GM19324 (cell line): ENCODE measurements around the gene FHIT.

ENCODE experiments used
- ATAC-seq: cut with Tn5 transposase; IDR thresholded peaks from one replicate; pipeline ENCODE4 v1.9.1; 2021; ENCODE audit warnings: mild to moderate bottlenecking, moderate library complexity; ENCODE audit not compliant: unreplicated experiment, low FRiP score

FHIT gene

GRCh38 chr3:59895972-59896371 lies 1355.3 kb downstream of the FHIT start:
- ATAC-seq = no peak

- no peak for ATAC-seq
These were observed 1356.7 kb downstream of the FHIT start for GRCh38 chr3:59894425-59895121.

GRCh38 chr3:59890639-59891038 lies 1360.6 kb downstream of the FHIT start:
- ATAC-seq = no peak

- ATAC-seq = no peak
These were observed 1364.5 kb downstream of the FHIT start for GRCh38 chr3:59886790-59887189.

- ATAC-seq = no peak
These were observed 1365.3 kb downstream of the FHIT start for GRCh38 chr3:59885899-59886400.

GRCh38 chr3:59885101-59885500 lies 1366.2 kb downstream of the FHIT start:
- ATAC-seq = no peak

GRCh38 chr3:59884409-59884808 lies 1366.8 kb downstream of the FHIT start:
- no peak for ATAC-seq

- no peak for ATAC-seq
These were observed 1368.5 kb downstream of the FHIT start for GRCh38 chr3:59882746-59883145.

GRCh38 chr3:59880717-59881116 lies 1370.5 kb downstream of the FHIT start:
- ATAC-seq = no peak

GRCh38 chr3:59879031-59879581 lies 1372.1 kb downstream of the FHIT start:
- ATAC-seq = no peak

- no peak for ATAC-seq
These were observed 1373.2 kb downstream of the FHIT start for GRCh38 chr3:59878038-59878427.

- ATAC-seq = no peak
These were observed 1373.8 kb downstream of the FHIT start for GRCh38 chr3:59877263-59878037.

GRCh38 chr3:59876533-59877062 lies 1374.7 kb downstream of the FHIT start:
- no peak for ATAC-seq

GRCh38 chr3:59873576-59874230 lies 1377.5 kb downstream of the FHIT start:
- no peak for ATAC-seq

- no peak for ATAC-seq
These were observed 1379.1 kb downstream of the FHIT start for GRCh38 chr3:59872128-59872527.

- ATAC-seq = no peak
These were observed 1383.9 kb downstream of the FHIT start for GRCh38 chr3:59867185-59868002.

- ATAC-seq = no peak
These were observed 1385.2 kb downstream of the FHIT start for GRCh38 chr3:59866076-59866475.

- ATAC-seq = no peak
These were observed 1385.9 kb downstream of the FHIT start for GRCh38 chr3:59865351-59865750.

GRCh38 chr3:59862686-59863085 lies 1388.6 kb downstream of the FHIT start:
- no peak for ATAC-seq
